Retina (tissue), 1 donor: ENCODE data around the gene GALK2.
A peak's percentile ranks its signal among the peaks of the same experiment; 100 is the strongest.

Source experiments
- DNase-seq: peaks from one replicate; pipeline ENCODE4 v3.0.0-alpha.2; 2016

The GALK2 gene

GRCh38 chr15:49169880-49170597 is at the start of gene GALK2:
Gene GALK2, plus strand, starts transcription at chr15:49170247. Its CDS starts 76 bp downstream, at chr15:49170323.
- DNase-seq = peak; percentile 84

- DNase-seq = no peak
Observed at GRCh38 chr15:49120832-49121231, 49.2 kb upstream of the GALK2 start.

- DNase-seq = no peak
Observed at GRCh38 chr15:49121901-49122300, 48.1 kb upstream of the GALK2 start.

- no peak for DNase-seq
Observed at GRCh38 chr15:49122541-49123062, 47.4 kb upstream of the GALK2 start.

- no peak for DNase-seq
Observed at GRCh38 chr15:49124371-49124770, 45.7 kb upstream of the GALK2 start.

GRCh38 chr15:49131403-49131802 is 38.6 kb upstream of the GALK2 start:
- DNase-seq = no peak

- DNase-seq = no peak
Observed at GRCh38 chr15:49134683-49135341, 35.2 kb upstream of the GALK2 start.

GRCh38 chr15:49135342-49135857 is 34.6 kb upstream of the GALK2 start:
- no peak for DNase-seq

- DNase-seq = no peak
Observed at GRCh38 chr15:49135911-49136310, 34.1 kb upstream of the GALK2 start.

GRCh38 chr15:49137861-49138260 is 32.2 kb upstream of the GALK2 start:
- DNase-seq = no peak

- DNase-seq = no peak
Observed at GRCh38 chr15:49145651-49146609, 24.1 kb upstream of the GALK2 start.

GRCh38 chr15:49148298-49148697 is 21.7 kb upstream of the GALK2 start:
- DNase-seq = no peak

- DNase-seq = no peak
Observed at GRCh38 chr15:49148727-49149126, 21.3 kb upstream of the GALK2 start.

- no peak for DNase-seq
Observed at GRCh38 chr15:49151831-49152230, 18.2 kb upstream of the GALK2 start.

GRCh38 chr15:49152552-49153312 is 17.3 kb upstream of the GALK2 start:
- DNase-seq = no peak

GRCh38 chr15:49154359-49154758 is 15.7 kb upstream of the GALK2 start:
- no peak for DNase-seq

GRCh38 chr15:49154799-49155109 is 15.3 kb upstream of the GALK2 start:
- DNase-seq = no peak

GRCh38 chr15:49155110-49155833 is 14.8 kb upstream of the GALK2 start, which contains the start of gene COPS2:
Gene COPS2, minus strand, starts transcription at chr15:49155599. Its CDS starts 21 bp downstream, at chr15:49155578.
- DNase-seq = peak; percentile 98

- peak; percentile 46 for DNase-seq
Observed at GRCh38 chr15:49155834-49156627, 14.0 kb upstream of the GALK2 start.

GRCh38 chr15:49163678-49164077 is 6.4 kb upstream of the GALK2 start:
- no peak for DNase-seq

- no peak for DNase-seq
Observed at GRCh38 chr15:49164865-49165264, 5.2 kb upstream of the GALK2 start.
